HG03354 (cell line): ENCODE measurements around the gene BRI3.

Experiments used
- ATAC-seq: cut with Tn5 transposase; IDR thresholded peaks from one replicate; pipeline ENCODE4 v1.9.1; 2021; ENCODE audit warnings: mild to moderate bottlenecking; ENCODE audit not compliant: unreplicated experiment, poor library complexity, severe bottlenecking

BRI3 gene

GRCh38 chr7:98330926-98331529 is 49.5 kb downstream of the BRI3 start:
- ATAC-seq, result no peak

- no peak for ATAC-seq
These were observed 52.6 kb downstream of the BRI3 start for GRCh38 chr7:98334081-98334480.

- no peak for ATAC-seq
These were observed 54.0 kb downstream of the BRI3 start for GRCh38 chr7:98335411-98335977.

GRCh38 chr7:98338441-98338840 is 57.0 kb downstream of the BRI3 start:
- ATAC-seq, result no peak

- ATAC-seq, result no peak
These were observed 57.6 kb downstream of the BRI3 start for GRCh38 chr7:98339043-98339442.

- ATAC-seq, result no peak
These were observed 59.6 kb downstream of the BRI3 start for GRCh38 chr7:98341106-98341505.
